Transverse colon (tissue), 4 donors: ENCODE results near the gene FAT4.

Experiments used
- CTCF ChIP-seq, 5 experiments: fragments of 200-600 bp in 3 of 5; fragments of 450-650 bp in 2 of 5; sonication (generic) in 3 of 5; IDR thresholded peaks; 1 replicate in 2 of 5; 2 replicates in 3 of 5; pipeline ENCODE4 v1.5.1; 2016 to 2017; ENCODE audit warnings: antibody characterized with exemption in 5 of 5, inconsistent platforms in 3 of 5, mild to moderate bottlenecking in 2 of 5, moderate library complexity in 1 of 5
- POLR2A ChIP-seq: fragments of 450-650 bp; IDR thresholded peaks from one replicate; pipeline ENCODE4 v1.6.1; 2016; ENCODE audit warnings: antibody characterized with exemption, mild to moderate bottlenecking, moderate library complexity
- POLR2AphosphoS5 ChIP-seq, 3 donors: sonication (generic); formaldehyde crosslinking; IDR thresholded peaks; one replicate each; pipeline ENCODE4 v1.6.1; 2016; ENCODE audit warnings: antibody characterized with exemption in 3 of 3

DNA sequence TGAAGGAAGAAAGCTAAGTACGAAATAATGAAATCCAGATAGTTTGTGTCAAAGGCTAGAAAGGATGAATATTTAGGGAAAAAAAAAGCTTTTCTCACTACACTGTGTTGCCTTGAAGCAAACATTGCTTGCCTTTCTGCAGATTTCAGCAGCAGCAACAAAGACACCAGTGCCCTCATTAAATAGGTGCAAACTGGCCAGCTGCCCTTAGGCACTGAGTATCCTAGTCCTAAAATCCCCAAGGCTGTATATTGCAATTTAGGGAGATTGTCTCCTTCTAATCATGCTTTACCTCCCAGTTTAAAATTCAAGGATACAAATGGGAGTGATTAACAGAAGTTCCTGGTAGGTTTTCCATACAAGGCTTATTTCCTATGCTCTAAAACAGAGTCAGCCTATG lies 8.6 kb upstream of the FAT4 start:
- TF ChIP-seq CTCF (IDR thresholded peaks at IDR 0.05) (no peak), POLR2A (no peak), POLR2AphosphoS5 (IDR thresholded peaks at IDR 0.05) (no peak)
